HG02870 (cell line): ENCODE data around the gene IDUA.
A peak's percentile ranks its signal among the peaks of the same experiment; 100 is the strongest.

Experiments used
- ATAC-seq: cut with Tn5 transposase; IDR thresholded peaks from one replicate; pipeline ENCODE4 v1.9.1; 2021; ENCODE audit warnings: mild to moderate bottlenecking, moderate library complexity; ENCODE audit not compliant: unreplicated experiment

Gene IDUA

GRCh38 chr4:1013225-1014073, 26.6 kb downstream of the IDUA start:
- ATAC-seq = no peak

DNA sequence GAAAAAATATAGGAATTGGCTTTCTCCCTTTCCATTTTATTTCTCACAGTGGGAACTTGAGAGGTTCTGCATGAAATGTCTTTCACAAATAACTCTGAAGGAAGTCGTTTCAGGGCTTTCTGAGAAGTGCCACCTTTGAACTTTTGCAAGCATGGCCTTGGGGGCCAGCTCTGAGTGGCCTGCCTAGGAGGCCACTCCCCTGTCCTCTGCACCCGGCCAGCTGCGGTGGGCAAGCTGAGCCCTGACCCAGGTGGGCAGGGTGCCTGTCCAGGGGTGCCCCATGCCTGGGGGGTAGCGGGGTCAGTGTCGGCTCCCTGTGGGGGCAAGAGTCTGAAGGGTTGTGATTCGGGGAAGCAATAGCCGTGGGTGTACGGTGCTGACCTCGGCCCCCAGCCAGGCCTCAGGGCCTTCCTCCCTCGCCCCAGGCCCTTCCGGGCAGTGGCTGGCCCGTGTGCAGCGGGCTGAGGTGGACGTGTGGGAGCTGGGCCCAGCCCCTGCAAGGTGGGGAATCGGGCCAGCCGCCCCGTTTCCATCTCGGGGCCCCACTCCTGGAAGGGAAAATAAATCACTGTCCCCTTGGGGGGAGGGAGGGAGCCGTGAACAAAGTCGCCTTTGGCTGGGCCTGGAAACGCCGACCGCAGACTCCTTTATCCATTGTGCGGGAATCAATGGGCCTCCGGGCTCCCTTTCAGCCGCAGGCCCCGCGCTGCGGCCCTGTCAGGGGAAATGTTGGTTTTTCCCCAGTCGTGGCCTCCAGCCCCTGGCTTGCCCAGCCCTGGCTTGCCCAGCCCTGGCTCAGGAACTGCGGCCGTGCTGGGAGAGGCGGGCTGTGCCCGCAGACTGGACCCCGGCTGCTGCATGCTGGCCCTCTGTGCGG, 27.7 kb downstream of the IDUA start:
- no peak for ATAC-seq

- no peak for ATAC-seq
These were observed 28.3 kb downstream of the IDUA start for GRCh38 chr4:1015179-1015578.

- ATAC-seq = no peak
These were observed 28.9 kb downstream of the IDUA start for GRCh38 chr4:1015746-1016145.

DNA sequence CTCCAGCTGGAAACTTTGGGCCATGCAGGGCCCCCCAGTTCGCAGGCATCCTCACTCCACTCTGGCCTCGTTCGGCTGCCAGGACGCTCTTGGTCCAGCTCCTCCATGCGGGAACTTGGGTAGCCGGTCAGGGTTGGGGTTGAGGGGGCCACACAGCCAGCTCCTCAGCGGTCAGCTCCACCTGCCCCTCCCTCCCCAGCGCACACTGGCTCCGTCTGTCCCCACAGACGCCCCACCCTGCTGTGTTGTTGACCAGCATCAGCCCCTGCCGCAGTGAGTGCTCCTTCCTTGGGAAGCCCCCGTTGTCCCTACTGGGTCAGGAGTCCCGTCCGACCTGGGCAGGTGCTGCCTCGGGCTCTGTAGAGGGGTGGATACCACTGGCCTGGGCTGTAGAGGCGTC, 30.4 kb downstream of the IDUA start:
- ATAC-seq = no peak

- ATAC-seq = no peak
These were observed 30.9 kb downstream of the IDUA start for GRCh38 chr4:1017706-1018105.

- no peak for ATAC-seq
These were observed 31.5 kb downstream of the IDUA start for GRCh38 chr4:1018147-1019020.

- no peak for ATAC-seq
These were observed 32.5 kb downstream of the IDUA start for GRCh38 chr4:1019320-1019719.

DNA sequence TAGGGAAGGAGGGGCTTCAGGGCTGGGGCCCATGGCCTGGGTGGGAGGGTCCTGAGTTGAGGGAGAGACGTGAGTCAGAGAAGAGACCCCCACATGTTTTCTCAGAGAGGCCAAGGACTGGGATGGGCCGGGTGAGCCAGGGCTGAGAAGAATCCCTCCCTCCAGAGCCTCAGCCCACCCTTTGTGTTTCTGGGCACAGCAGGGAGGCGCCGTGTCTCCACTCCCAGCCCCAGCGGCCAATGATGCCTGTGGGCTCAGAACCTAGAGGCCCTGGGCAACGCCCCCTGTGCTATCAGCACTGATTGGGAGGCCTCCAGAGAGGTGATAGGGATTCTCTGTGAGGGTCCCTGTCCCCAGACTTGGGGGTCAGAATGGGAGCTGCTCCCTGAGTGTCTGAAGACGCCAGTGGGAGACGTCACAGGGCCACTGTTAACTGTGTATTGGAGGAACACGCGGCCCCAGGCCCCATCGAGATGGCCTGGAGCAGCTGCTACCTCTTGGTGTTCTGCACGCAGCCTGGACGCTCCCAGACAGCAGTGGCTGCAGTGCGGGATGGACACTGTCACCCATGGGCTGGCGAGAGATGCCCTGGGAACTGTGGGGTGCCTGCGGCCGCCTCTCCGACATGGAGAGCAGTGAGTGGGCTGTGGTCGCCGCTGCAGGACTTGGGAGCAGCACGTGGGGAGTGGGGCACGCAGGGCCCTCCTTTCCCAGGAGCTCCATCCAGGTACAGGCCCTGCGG, 33.1 kb downstream of the IDUA start:
- ATAC-seq = no peak

GRCh38 chr4:1021386-1022050, 34.7 kb downstream of the IDUA start:
- peak; percentile 58 for ATAC-seq

DNA sequence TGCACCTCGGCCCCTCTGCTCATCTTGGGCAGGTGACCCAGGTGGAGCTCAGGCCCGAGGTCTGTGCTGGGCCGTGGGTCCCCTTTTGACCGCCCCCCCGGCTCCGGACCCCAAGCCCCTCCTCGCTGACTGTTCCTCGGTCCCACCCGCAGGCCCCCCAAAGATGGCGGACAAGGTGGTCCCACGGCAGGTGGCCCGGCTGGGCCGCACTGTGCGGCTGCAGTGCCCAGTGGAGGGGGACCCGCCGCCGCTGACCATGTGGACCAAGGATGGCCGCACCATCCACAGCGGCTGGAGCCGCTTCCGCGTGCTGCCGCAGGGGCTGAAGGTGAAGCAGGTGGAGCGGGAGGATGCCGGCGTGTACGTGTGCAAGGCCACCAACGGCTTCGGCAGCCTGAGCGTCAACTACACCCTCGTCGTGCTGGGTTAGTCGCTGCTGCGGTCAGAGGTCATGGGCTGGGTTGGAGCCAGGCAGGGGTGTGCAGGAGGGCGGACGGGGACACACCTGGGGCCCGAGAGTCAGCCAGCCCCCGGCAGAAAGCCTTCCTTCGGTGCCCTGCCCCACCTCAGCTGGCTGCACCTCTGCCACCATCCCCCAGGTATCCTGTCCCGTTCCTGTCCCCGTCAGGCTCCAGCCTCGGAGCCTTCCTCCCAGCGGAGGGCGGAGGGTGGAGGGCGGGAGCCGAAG, 35.4 kb downstream of the IDUA start:
- no peak for ATAC-seq

GRCh38 chr4:1022739-1023066, 35.9 kb downstream of the IDUA start:
- ATAC-seq = no peak

GRCh38 chr4:1023075-1023640, 36.3 kb downstream of the IDUA start:
- ATAC-seq = no peak

DNA sequence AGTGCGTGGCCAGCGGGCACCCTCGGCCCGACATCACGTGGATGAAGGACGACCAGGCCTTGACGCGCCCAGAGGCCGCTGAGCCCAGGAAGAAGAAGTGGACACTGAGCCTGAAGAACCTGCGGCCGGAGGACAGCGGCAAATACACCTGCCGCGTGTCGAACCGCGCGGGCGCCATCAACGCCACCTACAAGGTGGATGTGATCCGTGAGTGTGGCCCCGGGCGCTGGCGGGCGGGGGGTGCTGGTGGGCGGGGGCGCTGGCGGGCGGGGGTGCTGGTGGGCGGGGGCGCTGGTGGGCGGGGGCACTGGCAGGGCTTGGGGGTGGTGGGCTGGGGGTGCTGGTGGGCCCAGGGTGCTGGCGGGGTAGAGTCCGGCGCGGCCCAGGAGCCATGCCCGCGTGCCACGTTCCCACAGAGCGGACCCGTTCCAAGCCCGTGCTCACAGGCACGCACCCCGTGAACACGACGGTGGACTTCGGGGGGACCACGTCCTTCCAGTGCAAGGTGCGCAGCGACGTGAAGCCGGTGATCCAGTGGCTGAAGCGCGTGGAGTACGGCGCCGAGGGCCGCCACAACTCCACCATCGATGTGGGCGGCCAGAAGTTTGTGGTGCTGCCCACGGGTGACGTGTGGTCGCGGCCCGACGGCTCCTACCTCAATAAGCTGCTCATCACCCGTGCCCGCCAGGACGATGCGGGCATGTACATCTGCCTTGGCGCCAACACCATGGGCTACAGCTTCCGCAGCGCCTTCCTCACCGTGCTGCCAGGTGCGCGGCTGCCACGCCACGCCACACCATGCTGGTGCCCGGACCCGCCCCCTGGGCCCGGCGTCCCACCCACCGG, 37.3 kb downstream of the IDUA start:
- no peak for ATAC-seq

GRCh38 chr4:1024882-1025545, 38.2 kb downstream of the IDUA start:
- no peak for ATAC-seq

- peak; percentile 65 for ATAC-seq
These were observed 39.3 kb downstream of the IDUA start for GRCh38 chr4:1026115-1026514.

GRCh38 chr4:1027219-1027914, 40.5 kb downstream of the IDUA start:
- no peak for ATAC-seq
